NK-92 (cell line): ENCODE results near the gene FAM8A1.

Experiments
- DNase-seq: peaks from one replicate; lab custom pipeline; 2025; ENCODE audit not compliant: unreplicated experiment; lab: John Stamatoyannopoulos, UW

Gene FAM8A1

DNA sequence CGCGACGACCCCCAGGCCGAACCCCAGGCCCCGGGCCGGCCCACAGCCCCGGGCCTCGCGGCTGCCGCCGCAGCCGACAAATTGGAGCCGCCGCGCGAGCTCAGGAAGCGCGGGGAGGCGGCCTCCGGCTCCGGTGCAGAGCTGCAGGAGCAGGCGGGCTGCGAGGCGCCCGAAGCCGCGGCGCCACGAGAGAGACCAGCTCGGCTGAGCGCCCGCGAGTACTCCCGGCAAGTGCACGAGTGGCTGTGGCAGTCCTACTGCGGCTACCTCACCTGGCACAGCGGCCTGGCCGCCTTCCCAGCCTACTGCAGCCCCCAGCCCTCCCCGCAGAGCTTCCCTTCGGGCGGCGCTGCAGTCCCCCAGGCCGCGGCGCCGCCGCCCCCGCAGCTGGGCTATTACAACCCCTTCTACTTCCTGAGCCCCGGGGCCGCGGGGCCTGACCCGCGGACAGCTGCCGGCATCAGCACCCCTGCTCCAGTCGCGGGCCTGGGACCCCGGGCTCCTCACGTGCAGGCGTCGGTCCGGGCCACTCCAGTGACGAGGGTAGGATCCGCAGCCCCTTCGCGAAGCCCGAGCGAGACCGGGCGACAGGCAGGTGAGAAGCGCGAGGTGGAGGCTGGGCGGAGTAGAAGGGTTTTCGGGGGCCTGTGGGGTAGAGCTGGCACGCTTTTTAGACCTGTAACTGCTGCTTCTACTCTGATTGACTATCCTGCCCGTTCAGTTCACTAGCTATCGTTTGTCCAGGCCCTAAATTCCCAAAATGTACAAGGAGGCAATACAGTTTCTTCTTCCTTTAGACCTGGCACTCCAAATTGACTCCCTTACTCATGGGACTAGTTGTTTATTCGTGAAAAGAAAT is 654 bp downstream of the FAM8A1 start:
- no peak for DNase-seq

GRCh38 chr6:17601386-17601703 is 1.2 kb downstream of the FAM8A1 start:
- DNase-seq: no peak

DNA sequence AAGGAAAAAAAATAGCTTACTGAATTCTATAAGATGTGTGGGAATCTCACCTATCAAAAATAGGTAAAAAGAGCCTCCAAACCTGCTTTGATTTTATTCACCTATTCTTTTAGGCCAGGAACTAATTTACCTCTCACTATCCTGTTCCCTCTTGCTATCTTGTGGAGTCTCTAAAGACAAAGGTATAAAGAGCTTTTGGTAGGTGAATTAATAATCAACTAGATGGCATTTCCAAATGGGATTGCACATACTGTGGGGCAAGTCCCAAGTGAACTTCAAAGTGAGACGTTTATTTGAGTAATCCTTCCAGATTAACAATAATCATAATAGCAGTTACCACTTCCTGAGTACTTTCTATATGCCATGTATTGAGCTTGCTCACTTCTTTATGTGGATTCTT is 2.8 kb downstream of the FAM8A1 start:
- no peak for DNase-seq

GRCh38 chr6:17606606-17607005 is 6.5 kb downstream of the FAM8A1 start:
- DNase-seq: no peak

- DNase-seq: no peak
Observed at GRCh38 chr6:17610835-17611234, 10.7 kb downstream of the FAM8A1 start.

DNA sequence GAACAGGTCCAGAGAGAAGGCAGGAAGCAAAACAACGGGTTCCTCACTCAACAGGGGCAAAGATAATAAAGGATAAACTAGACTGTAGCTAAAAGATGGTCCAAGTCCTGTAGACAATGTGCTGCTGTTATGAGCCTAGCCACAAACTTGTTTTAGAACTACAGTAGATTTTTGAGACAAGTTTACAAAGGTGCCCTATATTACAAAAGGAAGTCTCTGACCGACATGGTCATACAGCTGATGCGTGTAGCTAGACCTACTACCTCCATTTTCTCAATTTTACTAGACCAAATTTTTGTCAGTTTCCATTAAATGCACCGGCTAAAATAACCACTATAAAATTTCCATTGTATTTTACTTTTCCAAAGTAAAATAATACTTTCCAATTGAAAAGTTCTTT is 11.9 kb downstream of the FAM8A1 start:
- no peak for DNase-seq

DNA sequence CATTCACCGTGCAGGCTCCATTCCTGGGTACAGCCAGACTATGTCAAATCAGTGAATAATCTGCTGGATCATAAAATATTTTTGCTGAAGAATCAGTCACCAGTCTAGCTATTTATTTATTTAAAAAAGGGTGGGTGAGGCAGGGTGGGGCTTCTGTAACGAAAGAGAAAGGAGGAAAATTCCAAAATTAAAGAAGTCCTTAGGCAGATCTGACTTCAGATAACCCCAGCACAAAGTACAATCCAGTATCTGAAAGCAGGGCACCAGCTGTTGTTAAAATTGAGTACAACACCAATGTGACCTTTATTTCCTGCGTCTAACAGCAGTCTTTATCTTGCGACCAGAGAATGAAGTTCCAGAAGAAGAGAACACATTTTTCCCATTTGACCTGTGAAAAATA is 15.7 kb downstream of the FAM8A1 start:
- no peak for DNase-seq

DNA sequence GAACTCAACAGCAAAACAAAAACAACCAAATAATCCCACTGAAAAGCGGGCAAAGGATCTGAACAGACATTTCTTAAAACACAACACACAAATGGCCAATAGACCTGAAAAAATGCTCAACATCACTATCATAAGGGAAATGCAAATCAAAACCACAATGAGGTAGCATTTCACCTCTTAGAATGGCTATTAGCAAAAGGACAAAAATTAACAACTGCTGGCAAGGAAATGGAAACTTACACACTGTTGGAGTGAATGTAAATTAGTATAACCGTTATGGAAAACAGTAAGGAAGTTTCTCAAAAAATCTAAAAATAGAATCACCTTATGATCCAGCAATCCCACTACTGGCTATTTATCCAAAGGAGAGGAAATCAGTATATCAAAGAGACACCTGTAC is 20.9 kb downstream of the FAM8A1 start:
- no peak for DNase-seq

GRCh38 chr6:17622144-17622543 is 22.0 kb downstream of the FAM8A1 start:
- no peak for DNase-seq

DNA sequence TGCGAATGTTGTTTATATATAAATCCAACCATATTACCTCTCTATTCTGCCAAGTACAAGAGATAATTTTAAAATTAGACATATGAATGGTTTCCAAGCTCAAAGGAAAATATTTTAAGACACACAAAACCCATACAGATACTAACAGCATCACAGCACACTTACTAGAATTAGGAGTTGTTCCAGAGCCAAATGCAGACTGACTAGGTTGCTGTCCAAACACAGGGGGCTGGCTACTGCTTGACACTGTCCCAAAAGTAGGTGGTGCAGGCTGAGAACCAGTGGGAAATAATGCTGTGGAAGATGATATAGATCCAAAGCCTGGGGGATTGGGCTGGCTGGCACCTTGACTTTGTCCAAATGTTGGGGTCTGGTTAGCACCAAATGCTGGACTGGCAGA is 24.3 kb downstream of the FAM8A1 start:
- no peak for DNase-seq

DNA sequence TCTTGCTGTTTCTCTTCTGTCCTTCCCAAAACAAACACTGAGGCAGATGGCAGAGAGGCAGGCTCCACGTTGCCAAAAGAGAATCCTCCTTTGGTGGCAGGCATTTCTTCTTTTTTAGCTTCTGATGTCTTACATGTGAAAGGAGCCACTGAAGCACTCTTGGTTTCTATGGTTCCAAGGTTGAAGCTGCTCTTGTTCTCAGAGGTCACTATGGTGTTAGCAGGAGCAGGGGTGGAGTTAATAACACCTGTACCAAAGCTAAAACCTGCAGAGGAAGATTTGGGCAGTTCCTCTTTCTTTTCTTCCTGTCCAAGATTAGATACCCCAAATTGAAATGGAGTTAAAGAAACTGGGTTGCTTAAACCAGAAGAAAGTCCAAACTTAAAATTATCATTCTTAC is 28.8 kb downstream of the FAM8A1 start:
- DNase-seq: no peak

GRCh38 chr6:17629824-17630510 is 29.9 kb downstream of the FAM8A1 start:
- DNase-seq: no peak

DNA sequence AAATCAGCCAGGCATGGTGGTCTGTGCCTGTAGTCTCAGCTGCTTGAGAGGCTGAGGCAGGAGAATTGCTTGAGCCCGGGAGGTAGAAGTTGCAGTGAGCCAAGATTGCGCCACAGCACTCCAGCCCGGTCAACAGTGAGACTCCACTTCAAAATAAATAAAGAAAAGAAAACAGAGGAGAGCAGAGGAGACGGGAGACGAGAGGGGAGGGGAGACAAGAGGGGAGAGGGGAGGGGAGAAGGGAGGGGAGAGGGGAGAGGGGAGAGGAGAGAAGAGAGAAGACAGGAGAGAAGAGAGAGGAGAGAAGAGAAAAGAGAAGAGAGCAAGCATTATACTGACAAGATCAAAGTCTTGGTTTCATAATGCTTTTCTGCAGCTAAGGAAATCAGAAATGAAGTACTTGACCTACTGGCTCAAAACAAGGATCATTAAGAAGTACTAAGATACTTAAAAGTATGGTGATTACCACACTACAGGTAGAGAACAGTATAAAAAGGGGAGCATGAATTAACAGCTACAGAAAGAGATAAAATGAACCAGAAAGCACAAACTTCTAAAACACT is 30.5 kb downstream of the FAM8A1 start:
- DNase-seq: no peak

DNA sequence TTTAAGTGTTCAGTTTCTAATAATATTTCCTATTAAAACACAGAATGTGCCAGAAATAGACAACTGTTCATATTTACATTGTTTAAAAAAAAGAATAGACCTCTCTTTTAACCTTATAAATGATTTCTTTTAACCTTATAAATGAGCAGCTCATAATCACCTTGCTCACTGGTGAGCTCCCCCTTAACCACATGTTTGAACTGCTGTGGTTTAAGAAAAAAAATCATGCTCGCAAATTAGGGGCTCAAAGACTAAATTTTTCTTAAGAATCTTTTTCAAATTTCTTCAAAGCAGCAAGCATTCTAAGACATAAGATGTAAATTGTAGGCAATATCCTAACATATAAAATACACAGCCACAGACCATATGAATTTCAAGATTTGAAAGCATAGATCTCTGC is 32.8 kb downstream of the FAM8A1 start:
- DNase-seq: no peak

GRCh38 chr6:17633465-17634188 is 33.5 kb downstream of the FAM8A1 start:
- DNase-seq: no peak

DNA sequence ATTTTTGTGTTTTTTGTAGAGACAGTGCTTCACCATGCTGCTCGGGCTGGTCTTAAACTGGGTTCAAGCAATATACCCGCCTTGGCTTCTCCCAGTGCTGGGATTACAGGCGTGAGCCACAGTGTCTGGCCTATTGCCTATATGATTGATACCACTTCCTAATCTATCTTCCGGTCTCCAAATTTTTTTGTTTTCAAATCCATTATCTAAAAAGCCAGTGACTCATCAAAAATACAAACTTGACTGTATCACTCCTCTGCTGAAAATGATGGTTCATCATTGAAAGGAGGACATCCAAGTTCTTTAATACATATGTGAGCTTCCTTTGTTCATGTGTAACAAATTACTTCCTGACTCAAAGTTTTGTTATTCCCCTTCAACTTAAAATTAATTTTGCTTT is 35.5 kb downstream of the FAM8A1 start:
- no peak for DNase-seq

- no peak for DNase-seq
Observed at GRCh38 chr6:17638212-17638715, 38.2 kb downstream of the FAM8A1 start.

DNA sequence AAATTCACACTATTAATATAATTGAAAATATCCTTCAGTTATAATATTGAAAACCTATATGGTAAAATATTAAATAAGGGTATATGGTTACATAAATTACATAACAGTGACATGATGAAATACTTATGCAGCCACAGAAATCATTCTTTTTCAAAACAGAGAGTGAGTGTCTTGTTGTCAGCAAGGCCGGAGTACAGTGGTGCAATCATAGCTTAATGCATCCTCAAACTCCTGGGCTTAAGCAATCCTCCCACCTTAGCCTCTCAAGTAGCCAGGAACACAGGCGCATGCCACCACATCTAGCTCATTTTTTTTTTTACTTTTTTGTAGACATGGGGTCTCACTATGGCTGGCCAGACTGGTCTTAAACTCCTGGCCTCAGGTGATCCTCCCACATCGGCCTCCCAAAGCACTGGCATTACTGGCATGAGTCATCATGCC is 40.4 kb downstream of the FAM8A1 start:
- no peak for DNase-seq

DNA sequence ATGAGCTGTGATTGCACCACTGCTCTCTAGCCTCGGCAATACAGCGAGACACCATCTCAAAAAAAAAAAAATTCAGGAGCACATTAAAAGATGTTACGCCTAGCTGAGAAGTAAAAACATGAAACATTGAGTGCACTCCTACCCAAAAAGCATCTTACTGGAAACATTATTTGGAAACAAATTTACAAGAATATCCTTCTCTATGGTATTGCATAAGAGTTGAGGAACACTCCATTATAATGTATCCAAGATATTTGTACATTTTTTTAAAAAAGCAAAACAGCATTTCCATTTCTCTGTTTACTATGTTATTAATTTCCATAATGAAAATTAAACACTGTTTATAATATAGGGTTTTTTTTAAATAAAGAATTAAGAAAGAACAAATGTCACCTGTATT is 48.6 kb downstream of the FAM8A1 start:
- no peak for DNase-seq

DNA sequence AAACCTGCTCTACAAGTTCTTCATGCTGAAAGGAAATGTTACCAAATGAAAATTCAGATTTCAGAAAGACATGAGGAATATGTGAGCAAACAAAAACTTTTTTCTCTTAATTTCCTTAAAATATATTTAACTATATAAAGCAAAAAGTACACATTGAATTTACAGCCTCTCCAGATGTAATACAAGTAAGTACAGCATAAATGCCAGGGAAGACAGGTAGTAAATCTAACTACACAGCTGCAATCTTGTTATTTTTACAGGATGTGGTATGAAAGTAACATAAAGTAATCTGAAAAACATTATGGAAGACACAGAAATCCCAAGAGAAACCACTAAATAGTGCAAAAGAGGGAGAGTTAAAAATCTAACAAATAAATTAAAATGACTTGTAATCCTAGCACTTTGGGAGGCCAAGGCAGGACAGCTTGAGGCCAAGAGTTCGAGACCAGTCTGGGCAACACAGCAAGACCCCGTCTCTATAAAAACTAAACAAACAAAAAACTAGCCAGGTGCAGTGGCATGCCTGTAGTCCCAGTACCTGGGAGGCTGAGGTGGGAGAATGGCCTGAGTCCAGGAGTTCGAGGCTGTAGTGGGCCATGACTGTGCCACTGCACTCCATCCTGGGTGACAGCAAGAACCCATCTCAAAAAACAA is 50.7 kb downstream of the FAM8A1 start:
- DNase-seq: no peak
